ENCODE results near the gene RSRC2. TPM values are rescaled to one million over a fixed set of nuclear protein-coding genes. Genes with fewer than 3 reads are reported as not detected.
"Not testable (repeated sequence)": the region's sequence is repeated elsewhere in the genome, so short reads cannot be mapped to it uniquely, and the experiment has no call there.

The RSRC2 gene
- total RNA-seq, 2 experiments from 2014 or later = 339 to 341 TPM

- Mint-ChIP-seq H3K27ac (peak overlapping the region; percentile 97), H3K9me3 (no peaks in the 10 kb centered on the region), H3K36me3 (ENCODE audit: low read depth) (peaks cover 54% of the 10 kb centered on the region), H3K4me3 (peak overlapping the region; percentile 96), H3K4me1 (ENCODE audit: low read depth) (peaks cover 49% of the 10 kb centered on the region), H3K27me3 (no peaks in the 10 kb centered on the region)
- Histone ChIP-seq H3K4me1 (ENCODE audit: insufficient read depth, low read length) (peaks cover 47% of the 10 kb centered on the region), H3K9me3 (ENCODE audit: control insufficient read depth in 1 of 2, insufficient read depth in 1 of 2, low read length in 2 of 2) (no peaks in the 10 kb centered on the region), H3K4me3 (ENCODE audit: low read length) (peak overlapping the region; percentile 80), H3K36me3 (ENCODE audit: insufficient read depth, low read length) (peaks cover 24% of the 10 kb centered on the region), H3K27ac (ENCODE audit: low read depth in 1 of 2, low read length in 2 of 2) (peak overlapping the region; percentile 88 to 89), H3K27me3 (ENCODE audit: control insufficient read depth in 1 of 2, insufficient read depth in 2 of 2, low read length in 2 of 2) (no peaks in the 10 kb centered on the region)
- ATAC-seq (ENCODE audit: poor library complexity) (peak; percentile 23), DNase-seq (peak in 11 of 14 experiments; percentile 17 to 75 (median 29))
- no peak for TF ChIP-seq CTCF (IDR thresholded peaks at IDR 0.05)
- CTCF ChIA-PET = interaction anchor here (0.6 to 2.1 kb wide), 10 partner anchors 11 to 705 kb away, joined by 3 to 22 read pairs (median 4); partner anchors contain the start of genes CLIP1, DENR, KNTC1 and RSRC2
- POLR2A ChIA-PET = interaction anchor here (0.8 to 7.3 kb wide), 22 partner anchors 9 to 733 kb away, joined by 3 to 208 read pairs (median 6); partner anchors contain the start of genes DENR, DIABLO, HIP1R and KNTC1
- intact Hi-C loops (cut with DNase I, micrococcal nuclease) = loop anchor here (1.0 to 10.0 kb wide), 4 partner anchors 27 to 252 kb away; partner anchors contain the start of genes DENR (in 1 of the 2), KNTC1 (in 1 of the 2) and VPS33A (in 1 of the 2)
Observed at GRCh38 chr12:122499991-122500684, 26.6 kb downstream of the RSRC2 start.

GRCh38 chr12:122495258-122495657 is 31.5 kb downstream of the RSRC2 start:
- peaks cover 47% of the 10 kb centered on the region for H3K36me3 Mint-ChIP-seq (ENCODE audit: low read depth)
- Histone ChIP-seq H3K27ac (ENCODE audit: low read depth in 1 of 2, low read length in 2 of 2) (no peak overlapping the region), H3K9me3 (ENCODE audit: control insufficient read depth in 1 of 2, insufficient read depth in 1 of 2, low read length in 2 of 2) (no peaks in the 10 kb centered on the region), H3K36me3 (ENCODE audit: insufficient read depth, low read length) (peaks cover 31% of the 10 kb centered on the region), H3K4me1 (ENCODE audit: insufficient read depth, low read length) (peaks cover 34% of the 10 kb centered on the region), H3K4me3 (ENCODE audit: low read length) (no peak overlapping the region), H3K27me3 (ENCODE audit: control insufficient read depth in 1 of 2, insufficient read depth in 2 of 2, low read length in 2 of 2) (no peaks in the 10 kb centered on the region)
- ChIA-PET POLR2A (interaction anchor here (1.7 kb wide), 1 partner anchor 32 kb away, joined by 5 read pairs; the partner anchor contains the start of genes KNTC1 and RSRC2), CTCF (interaction anchor here (1.1 kb wide), 1 partner anchor 73 kb away, joined by 3 read pairs; no protein-coding TSS in a partner anchor)
- ATAC-seq (ENCODE audit: poor library complexity) (no peak), DNase-seq (no peak)
- H3K27ac Mint-ChIP-seq = no peak overlapping the region
- H3K27me3 Mint-ChIP-seq = no peaks in the 10 kb centered on the region
- H3K4me1 Mint-ChIP-seq (ENCODE audit: low read depth) = peaks cover 38% of the 10 kb centered on the region
- TF ChIP-seq CTCF (IDR thresholded peaks at IDR 0.05) = no peak
- H3K9me3 Mint-ChIP-seq = no peaks in the 10 kb centered on the region
- no peak overlapping the region for H3K4me3 Mint-ChIP-seq
- intact Hi-C loops (cut with DNase I, micrococcal nuclease) = no loop called here

- Histone ChIP-seq H3K4me1 (ENCODE audit: insufficient read depth, low read length) (peaks cover 25% of the 10 kb centered on the region), H3K36me3 (ENCODE audit: insufficient read depth, low read length) (peaks cover 47% of the 10 kb centered on the region)
- H3K27me3 Mint-ChIP-seq; H3K27ac ChIP-seq (ENCODE audit: low read depth in 1 of 2, low read length in 2 of 2); ATAC-seq (ENCODE audit: poor library complexity); H3K27ac Mint-ChIP-seq; DNase-seq; H3K9me3 Mint-ChIP-seq; H3K9me3 ChIP-seq (ENCODE audit: control insufficient read depth in 1 of 2, insufficient read depth in 1 of 2, low read length in 2 of 2); H3K4me3 Mint-ChIP-seq; H3K27me3 ChIP-seq (ENCODE audit: control insufficient read depth in 1 of 2, insufficient read depth in 2 of 2, low read length in 2 of 2); intact Hi-C loops (cut with DNase I, micrococcal nuclease); H3K4me3 ChIP-seq (ENCODE audit: low read length); CTCF ChIA-PET: not testable (repeated sequence)
- peaks cover 60% of the 10 kb centered on the region for H3K36me3 Mint-ChIP-seq (ENCODE audit: low read depth)
- POLR2A ChIA-PET = interaction anchor here (0.7 kb wide), 1 partner anchor 34 kb away, joined by 4 read pairs; the partner anchor contains the start of genes KNTC1 and RSRC2
- H3K4me1 Mint-ChIP-seq (ENCODE audit: low read depth) = peaks cover 23% of the 10 kb centered on the region
Observed at GRCh38 chr12:122493222-122493621, 33.5 kb downstream of the RSRC2 start.
